Bronchial smooth muscle cell (primary cell): Measurements from ENCODE around the gene NAP1L2. TPM values are rescaled to one million over a fixed set of nuclear protein-coding genes. Genes with fewer than 3 reads are reported as not detected.

Source experiments
- total RNA-seq: library from RNA; depleted of rRNA; stranded (reverse); fragments of >200 nt; gene quantifications from 2 replicates; pipeline ENCODE4 v1.2.1, GENCODE V29; 2014

NAP1L2 gene
- 2.5 and 3.5 TPM in 2 replicates for total RNA-seq

GRCh38 chrX:73214426-73215094, at the start of gene NAP1L2:
NAP1L2 (minus strand) TSS chrX:73214851; CDS start chrX:73214492, 359 bp downstream.

Other genes starting within 250 kb of the NAP1L2 start
- 0.09 TPM in 1 of 2 replicates, not detected in the other for gene PABPC1L2B, start 211.9 kb downstream of the NAP1L2 start, total RNA-seq
- gene PABPC1L2A, start 135.3 kb downstream of the NAP1L2 start, total RNA-seq, result not detected in 2 replicates
- gene CDX4, start 232.2 kb upstream of the NAP1L2 start, total RNA-seq, result not detected in 2 replicates